Gastroesophageal sphincter (tissue), 4 donors: ENCODE data around the gene PLEKHG4B. TPM values are rescaled to one million over a fixed set of nuclear protein-coding genes. Genes with fewer than 3 reads are reported as not detected.

Experiments
- ATAC-seq: fragments of 150-250 bp; one replicate; pipeline ENCODE4 v1.9.1; 2016; ENCODE audit warnings: mild to moderate bottlenecking, moderate library complexity
- H3K27ac ChIP-seq, 4 donors: fragments of 200-600 bp; sonication (generic) in 3 of 4; 1 replicate in 3 of 4; 2 replicates in 1 of 4; pipeline ENCODE4 v1.5.1; 2016 to 2019
- H3K27me3 ChIP-seq: fragments of 200-600 bp; sonication (generic); one replicate; pipeline ENCODE4 v1.5.1; 2019
- H3K36me3 ChIP-seq, 2 donors: fragments of 200-600 bp; sonication (generic); one replicate each; pipeline ENCODE4 v1.5.1; 2019; ENCODE audit warnings: control low read depth in 1 of 2
- H3K4me1 ChIP-seq, 3 donors: fragments of 200-600 bp; sonication (generic); 1 replicate in 2 of 3; 2 replicates in 1 of 3; pipeline ENCODE4 v1.5.1; 2016 to 2019; ENCODE audit warnings: control low read depth in 2 of 3
- H3K4me3 ChIP-seq, 2 donors: fragments of 200-600 bp; sonication (generic); one replicate each; pipeline ENCODE4 v1.5.1; 2019; ENCODE audit warnings: mild to moderate bottlenecking in 1 of 2, moderate library complexity in 1 of 2
- H3K9me3 ChIP-seq, 3 donors: fragments of 200-600 bp; sonication (generic); one replicate each; pipeline ENCODE4 v1.5.1; 2017 to 2019; ENCODE audit warnings: control low read depth in 2 of 3
- EP300 ChIP-seq: sonication (generic); formaldehyde crosslinking; IDR thresholded peaks from one replicate; pipeline ENCODE4 v1.6.1; 2017; ENCODE audit warnings: antibody characterized with exemption, mild to moderate bottlenecking
- POLR2A ChIP-seq, 2 donors: fragments of 450-650 bp; IDR thresholded peaks; one replicate each; pipeline ENCODE4 v1.6.1; 2017; ENCODE audit warnings: antibody characterized with exemption in 2 of 2, mild to moderate bottlenecking in 2 of 2, moderate library complexity in 1 of 2
- POLR2AphosphoS5 ChIP-seq: sonication (generic); formaldehyde crosslinking; IDR thresholded peaks from one replicate; pipeline ENCODE4 v1.6.1; 2017; ENCODE audit warnings: antibody characterized with exemption
- WGBS, 2 donors: methylation state at CpG; one replicate each; pipeline ENCODE4 v1.1.5; 2018; ENCODE audit warnings: low coverage in 1 of 2; 5-methylcytosine and 5-hydroxymethylcytosine counted together
- total RNA-seq, 4 donors: library from RNA; depleted of rRNA; stranded (reverse); fragments of >200 nt; gene quantifications; one replicate each; pipeline ENCODE4 v1.1.0, GENCODE V29; 2016
- TF ChIP-seq, protein P1 (sequence below), 4 experiments: fragments of 200-600 bp in 2 of 4; fragments of 450-650 bp in 2 of 4; sonication (generic) in 1 of 4; IDR thresholded peaks; one replicate each; pipeline ENCODE4 v1.5.1; 2017 to 2019; ENCODE audit warnings: antibody characterized with exemption in 4 of 4, mild to moderate bottlenecking in 2 of 4, moderate library complexity in 2 of 4

PLEKHG4B gene
- total RNA-seq, 4 donors from 2014 or later: under 0.01 to 0.66 (median 0.15) TPM; not detected in 1

- no peak for ATAC-seq
- Histone ChIP-seq H3K36me3 (no peaks in the 10 kb centered on the region), H3K27me3 (peaks cover 25% of the 10 kb centered on the region), H3K27ac (no peak overlapping the region), H3K9me3 (no peaks in the 10 kb centered on the region), H3K4me3 (no peak overlapping the region), H3K4me1 (no peaks in the 10 kb centered on the region)
- no peak for TF ChIP-seq POLR2A (IDR thresholded peaks at IDR 0.05)
- TF ChIP-seq, protein P1, sequence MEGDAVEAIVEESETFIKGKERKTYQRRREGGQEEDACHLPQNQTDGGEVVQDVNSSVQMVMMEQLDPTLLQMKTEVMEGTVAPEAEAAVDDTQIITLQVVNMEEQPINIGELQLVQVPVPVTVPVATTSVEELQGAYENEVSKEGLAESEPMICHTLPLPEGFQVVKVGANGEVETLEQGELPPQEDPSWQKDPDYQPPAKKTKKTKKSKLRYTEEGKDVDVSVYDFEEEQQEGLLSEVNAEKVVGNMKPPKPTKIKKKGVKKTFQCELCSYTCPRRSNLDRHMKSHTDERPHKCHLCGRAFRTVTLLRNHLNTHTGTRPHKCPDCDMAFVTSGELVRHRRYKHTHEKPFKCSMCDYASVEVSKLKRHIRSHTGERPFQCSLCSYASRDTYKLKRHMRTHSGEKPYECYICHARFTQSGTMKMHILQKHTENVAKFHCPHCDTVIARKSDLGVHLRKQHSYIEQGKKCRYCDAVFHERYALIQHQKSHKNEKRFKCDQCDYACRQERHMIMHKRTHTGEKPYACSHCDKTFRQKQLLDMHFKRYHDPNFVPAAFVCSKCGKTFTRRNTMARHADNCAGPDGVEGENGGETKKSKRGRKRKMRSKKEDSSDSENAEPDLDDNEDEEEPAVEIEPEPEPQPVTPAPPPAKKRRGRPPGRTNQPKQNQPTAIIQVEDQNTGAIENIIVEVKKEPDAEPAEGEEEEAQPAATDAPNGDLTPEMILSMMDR (IDR thresholded peaks at IDR 0.05): no peak
- no peak for TF ChIP-seq POLR2AphosphoS5
- TF ChIP-seq EP300: no peak
- 88% methylated on average over 6 of the region's 9 CpGs; no CpG with 5 or more reads in 1 of the 2 donors for WGBS, 2 donors
Measured at GRCh38 chr5:181160-181559, 89.2 kb downstream of the PLEKHG4B start.

GRCh38 chr5:181566-181965 is 89.6 kb downstream of the PLEKHG4B start:
- H3K4me3 ChIP-seq: no peak overlapping the region
- no peak overlapping the region for H3K27ac ChIP-seq
- H3K36me3 ChIP-seq: no peaks in the 10 kb centered on the region
- no peaks in the 10 kb centered on the region for H3K9me3 ChIP-seq
- no peak for ATAC-seq
- peaks cover 25% of the 10 kb centered on the region for H3K27me3 ChIP-seq
- 87% methylated on average over 3 of the region's 22 CpGs; no CpG with 5 or more reads in 1 of the 2 donors for WGBS, 2 donors
- TF ChIP-seq POLR2A (IDR thresholded peaks at IDR 0.05) (no peak), POLR2AphosphoS5 (no peak), EP300 (no peak)
- TF ChIP-seq, protein P1 (IDR thresholded peaks at IDR 0.05): no peak
- no peaks in the 10 kb centered on the region for H3K4me1 ChIP-seq

GRCh38 chr5:182126-182525 is 90.2 kb downstream of the PLEKHG4B start:
- no peaks in the 10 kb centered on the region for H3K36me3 ChIP-seq
- no peak overlapping the region for H3K4me3 ChIP-seq
- no peak for ATAC-seq
- H3K27ac ChIP-seq: no peak overlapping the region
- no peaks in the 10 kb centered on the region for H3K9me3 ChIP-seq
- H3K27me3 ChIP-seq: peaks cover 25% of the 10 kb centered on the region
- WGBS, 2 donors: 100% methylated on average over 1 to 5 of the region's 12 CpGs
- H3K4me1 ChIP-seq: no peaks in the 10 kb centered on the region
- TF ChIP-seq, protein P1 (IDR thresholded peaks at IDR 0.05): no peak
- TF ChIP-seq EP300 (no peak), POLR2AphosphoS5 (no peak), POLR2A (IDR thresholded peaks at IDR 0.05) (no peak)

DNA sequence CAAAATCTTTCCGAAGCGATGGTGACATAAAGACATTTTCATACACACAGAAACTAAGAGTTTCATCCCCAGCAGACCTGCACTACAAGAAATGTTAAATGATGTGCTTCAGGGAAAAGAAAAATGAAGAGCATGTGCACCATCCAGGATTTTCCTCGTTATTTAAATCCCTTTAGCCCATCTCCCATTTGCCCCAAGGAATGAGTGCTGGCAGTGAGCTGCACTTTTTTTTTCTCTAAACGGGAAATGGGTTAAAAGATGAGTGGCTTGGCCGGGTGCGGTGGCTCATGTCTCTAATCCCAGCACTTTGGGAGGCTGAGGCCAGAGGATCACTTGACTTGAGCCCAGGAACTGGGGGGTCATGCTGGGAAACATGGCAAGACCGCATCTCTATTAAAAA is 92.5 kb downstream of the PLEKHG4B start:
- WGBS, 2 donors: 42 to 53% methylated on average over 5 to 7 of the region's 7 CpGs
- no peaks in the 10 kb centered on the region for H3K36me3 ChIP-seq
- H3K4me3 ChIP-seq: no peak overlapping the region
- peaks cover 0 to 18% (median 0%) of the 10 kb centered on the region in 3 donors for H3K4me1 ChIP-seq
- H3K27ac ChIP-seq: peak overlapping the region in 1 of 4 donors; percentile 25
- H3K27me3 ChIP-seq: peaks cover 30% of the 10 kb centered on the region
- H3K9me3 ChIP-seq: no peaks in the 10 kb centered on the region
- ATAC-seq: no peak
- TF ChIP-seq, protein P1 (IDR thresholded peaks at IDR 0.05): no peak
- no peak for TF ChIP-seq EP300
- TF ChIP-seq POLR2A (IDR thresholded peaks at IDR 0.05): no peak
- no peak for TF ChIP-seq POLR2AphosphoS5
